Bronchial epithelial cell (primary cell): ENCODE measurements around the gene TIA1. TPM values are rescaled to one million over a fixed set of nuclear protein-coding genes. Genes with fewer than 3 reads are reported as not detected.
A peak's percentile ranks its signal among the peaks of the same experiment; 100 is the strongest.

ENCODE experiments used
- DNase-seq: peaks from one replicate; pipeline ENCODE4 v3.0.0-alpha.2; 2010; ENCODE audit warnings: low read depth
- FAIRE-seq: peaks from 2 replicates; lab custom pipeline; 2011; peaks lifted over from hg19 to GRCh38; lab: Jason Lieb, UNC
- H3K27me3 ChIP-seq: 2 replicates; pipeline ENCODE4 v1.5.1; 2011; ENCODE audit warnings: low read length; ENCODE audit not compliant: control insufficient read depth, insufficient read depth
- H3K36me3 ChIP-seq: 2 replicates; pipeline ENCODE4 v1.5.1; 2011; ENCODE audit warnings: low read length; ENCODE audit not compliant: control insufficient read depth, insufficient read depth
- H3K4me3 ChIP-seq: 2 replicates; pipeline ENCODE4 v1.5.1; 2011; ENCODE audit warnings: mild to moderate bottlenecking, low read depth, low read length, control low read depth
- CTCF ChIP-seq: IDR thresholded peaks from 2 replicates; pipeline ENCODE4 v1.5.1; 2011; ENCODE audit warnings: mild to moderate bottlenecking, moderate library complexity, low read length, control low read depth, inconsistent platforms; ENCODE audit not compliant: insufficient read depth, severe bottlenecking
- total RNA-seq: library from RNA; depleted of rRNA; stranded (reverse); fragments of >200 nt; gene quantifications from 2 replicates; pipeline ENCODE4 v1.2.1, GENCODE V29; 2014

The TIA1 gene
- total RNA-seq, 1 donor from 2014 or later = 58.7 TPM

GRCh38 chr2:70243806-70244584, 4.4 kb downstream of the TIA1 start:
- Histone ChIP-seq H3K4me3 (no peak overlapping the region), H3K27me3 (no peaks in the 10 kb centered on the region), H3K36me3 (peaks cover 3% of the 10 kb centered on the region)
- no peak for TF ChIP-seq CTCF
- DNase-seq (no peak), FAIRE-seq (no peak)

- peaks cover 4% of the 10 kb centered on the region for H3K36me3 ChIP-seq
- no peak for TF ChIP-seq CTCF
- DNase-seq = no peak
- H3K4me3 ChIP-seq = no peak overlapping the region
- no peaks in the 10 kb centered on the region for H3K27me3 ChIP-seq
- FAIRE-seq = no peak
Observed at GRCh38 chr2:70242552-70242951, 5.9 kb downstream of the TIA1 start.

- FAIRE-seq (no peak), DNase-seq (peak; percentile 64)
- H3K36me3 ChIP-seq = peaks cover 4% of the 10 kb centered on the region
- H3K4me3 ChIP-seq = no peak overlapping the region
- no peaks in the 10 kb centered on the region for H3K27me3 ChIP-seq
- no peak for TF ChIP-seq CTCF
Observed at GRCh38 chr2:70241340-70241739, 7.1 kb downstream of the TIA1 start.

GRCh38 chr2:70240599-70240998, 7.8 kb downstream of the TIA1 start:
- peaks cover 4% of the 10 kb centered on the region for H3K36me3 ChIP-seq

GRCh38 chr2:70233926-70234325, 14.5 kb downstream of the TIA1 start:
- TF ChIP-seq CTCF = no peak
- DNase-seq (no peak), FAIRE-seq (no peak)
- no peaks in the 10 kb centered on the region for H3K27me3 ChIP-seq
- no peak overlapping the region for H3K4me3 ChIP-seq
- peaks cover 6% of the 10 kb centered on the region for H3K36me3 ChIP-seq

More at GRCh38 chr2:70240599-70240998, 7.8 kb downstream of the TIA1 start:
- no peaks in the 10 kb centered on the region for H3K27me3 ChIP-seq
- TF ChIP-seq CTCF = no peak
- FAIRE-seq (no peak), DNase-seq (no peak)
- no peak overlapping the region for H3K4me3 ChIP-seq
